ENCODE measurements around the gene CNP. TPM values are rescaled to one million over a fixed set of nuclear protein-coding genes. Genes with fewer than 3 reads are reported as not detected.

The CNP gene
- polyA plus RNA-seq, 1 donor: 62.5 TPM

- no peak for DNase-seq
These were observed 27.4 kb upstream of the CNP start for GRCh38 chr17:41939044-41939692.

- DNase-seq: no peak
These were observed 26.9 kb upstream of the CNP start for GRCh38 chr17:41939693-41940090.

GRCh38 chr17:41941168-41941567 lies 25.4 kb upstream of the CNP start:
- no peak for DNase-seq

GRCh38 chr17:41942626-41943373 lies 23.8 kb upstream of the CNP start:
- no peak for DNase-seq

- no peak for DNase-seq
These were observed 23.1 kb upstream of the CNP start for GRCh38 chr17:41943492-41943891.

- no peak for DNase-seq
These were observed 21.7 kb upstream of the CNP start for GRCh38 chr17:41944943-41945342.

- DNase-seq: no peak
These were observed 17.7 kb upstream of the CNP start for GRCh38 chr17:41948762-41949460.

- no peak for DNase-seq
These were observed 10.1 kb upstream of the CNP start for GRCh38 chr17:41956522-41956921.

- DNase-seq: no peak
These were observed 9.3 kb upstream of the CNP start for GRCh38 chr17:41957031-41957868.

GRCh38 chr17:41957869-41958439 lies 8.6 kb upstream of the CNP start:
- DNase-seq: no peak

- no peak for DNase-seq
These were observed 7.6 kb upstream of the CNP start for GRCh38 chr17:41959030-41959335.

GRCh38 chr17:41959336-41960095 lies 7.1 kb upstream of the CNP start:
- DNase-seq: no peak

GRCh38 chr17:41962111-41962510 lies 4.5 kb upstream of the CNP start:
- DNase-seq: no peak

- DNase-seq: peak; percentile 66
These were observed 3.7 kb upstream of the CNP start for GRCh38 chr17:41962768-41963434.

- DNase-seq: no peak
These were observed 717 bp upstream of the CNP start for GRCh38 chr17:41965694-41966462.

- DNase-seq: no peak
These were observed 736 bp downstream of the CNP start for GRCh38 chr17:41967141-41967920.

- DNase-seq: no peak
These were observed 1.5 kb downstream of the CNP start for GRCh38 chr17:41967921-41968578.

GRCh38 chr17:41968676-41969075 lies 2.1 kb downstream of the CNP start:
- DNase-seq: no peak

- no peak for DNase-seq
These were observed 4.3 kb downstream of the CNP start for GRCh38 chr17:41970901-41971331.
